GM19452 (cell line): ENCODE measurements around the gene NABP1.

Experiments used
- ATAC-seq: cut with Tn5 transposase; IDR thresholded peaks from one replicate; pipeline ENCODE4 v1.9.1; 2021; ENCODE audit not compliant: unreplicated experiment

The NABP1 gene

DNA sequence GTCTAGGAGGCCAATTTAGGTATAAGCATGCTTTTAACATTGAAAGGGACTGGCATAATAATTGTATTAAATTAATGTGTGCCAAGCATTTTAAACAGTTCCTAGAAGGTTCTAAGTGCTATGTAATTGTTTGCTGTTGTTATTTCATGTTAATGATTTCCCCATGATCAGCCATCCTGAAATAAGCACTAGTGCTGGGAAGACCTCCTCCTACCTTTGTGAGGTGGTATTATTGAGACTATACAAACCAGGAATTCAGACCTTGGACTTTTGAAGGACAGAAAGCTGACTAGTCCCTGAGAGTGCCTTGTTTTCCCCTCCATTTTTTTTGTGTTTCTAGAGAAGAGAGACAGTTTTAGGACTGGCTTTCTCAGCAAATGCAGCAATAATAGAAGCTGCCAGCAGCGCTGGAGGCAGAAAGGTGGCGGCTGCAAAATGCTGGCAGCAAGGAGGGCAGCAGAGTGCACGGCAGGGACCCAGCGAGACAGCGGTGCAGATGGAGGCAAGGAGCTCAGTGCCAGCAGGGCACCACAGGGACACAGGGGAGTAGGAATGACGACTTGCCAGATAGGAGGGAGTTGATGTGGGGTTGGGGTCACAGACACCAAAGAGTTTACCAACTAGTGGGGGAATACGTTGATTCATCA, 25.3 kb downstream of the NABP1 start:
- no peak for ATAC-seq

DNA sequence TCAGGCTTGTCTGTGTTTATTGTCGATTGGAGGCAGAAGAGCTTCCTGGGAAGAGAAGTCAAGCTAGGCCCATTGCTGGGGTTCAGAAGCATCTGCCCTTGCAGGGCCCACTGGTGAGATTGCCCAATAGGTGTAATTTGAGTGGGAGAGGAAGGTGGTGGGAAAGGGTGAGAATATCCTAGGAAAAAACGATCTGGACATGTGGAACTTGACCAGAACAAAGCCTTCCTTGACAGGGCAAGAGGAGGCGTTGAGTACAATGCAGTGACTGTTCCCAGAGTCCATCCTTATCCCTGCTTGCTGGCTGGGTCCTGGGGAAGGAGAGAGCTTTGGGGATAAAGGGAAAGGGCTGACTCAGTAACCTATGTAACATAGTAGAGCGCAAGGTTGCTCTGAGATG, 27.1 kb downstream of the NABP1 start:
- no peak for ATAC-seq

GRCh38 chr2:191705701-191706100, 27.8 kb downstream of the NABP1 start:
- ATAC-seq, result no peak

- no peak for ATAC-seq
Measured at GRCh38 chr2:191706791-191707190, 28.9 kb downstream of the NABP1 start.

DNA sequence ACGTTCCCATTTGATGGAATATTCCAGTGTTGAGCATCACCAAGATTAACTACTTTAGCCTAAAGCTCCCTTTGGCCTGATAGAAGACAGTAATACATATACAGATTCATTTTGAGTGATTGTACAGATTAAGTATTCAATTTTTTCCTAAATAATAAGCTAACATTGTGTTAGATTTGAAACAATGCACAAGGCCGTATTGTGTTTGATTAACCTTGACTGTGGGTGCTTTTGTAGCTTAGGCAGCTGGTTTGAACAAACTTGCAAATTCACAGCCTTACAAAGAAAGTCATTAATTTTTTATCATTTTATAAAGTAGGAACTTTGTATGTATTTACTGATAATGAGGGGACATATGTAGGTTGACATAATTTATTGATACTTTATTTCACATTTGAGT, 29.6 kb downstream of the NABP1 start:
- ATAC-seq, result no peak

DNA sequence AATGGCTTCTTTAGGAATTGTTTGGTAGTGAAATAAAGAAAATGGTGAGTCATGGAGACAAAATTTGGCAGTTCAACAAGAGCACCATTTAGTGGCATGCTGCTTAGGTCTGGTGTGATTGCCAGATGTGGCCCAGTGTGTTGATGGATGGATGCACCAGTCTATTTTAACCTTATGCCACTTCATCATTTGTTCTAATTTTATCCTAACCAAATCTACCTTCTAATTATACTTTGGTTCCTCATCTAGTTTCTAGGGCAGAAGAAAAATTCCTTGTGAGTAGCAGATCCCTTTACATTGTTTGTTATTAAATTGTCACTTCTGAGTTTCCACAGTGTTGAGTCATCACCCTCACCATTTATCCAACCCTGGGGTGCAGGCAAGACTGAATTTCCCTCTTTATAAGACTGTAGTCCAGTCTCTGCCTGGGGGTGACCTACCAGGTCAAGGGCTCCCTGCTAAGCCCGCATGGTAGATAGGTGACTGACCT, 32.5 kb downstream of the NABP1 start:
- no peak for ATAC-seq

GRCh38 chr2:191711621-191712020, 33.7 kb downstream of the NABP1 start:
- ATAC-seq, result no peak

- ATAC-seq, result no peak
Measured at GRCh38 chr2:191713837-191714236, 35.9 kb downstream of the NABP1 start.

- ATAC-seq, result no peak
Measured at GRCh38 chr2:191714925-191715324, 37.0 kb downstream of the NABP1 start.

GRCh38 chr2:191715471-191715870, 37.5 kb downstream of the NABP1 start:
- ATAC-seq, result no peak

- no peak for ATAC-seq
Measured at GRCh38 chr2:191719261-191719660, 41.3 kb downstream of the NABP1 start.

DNA sequence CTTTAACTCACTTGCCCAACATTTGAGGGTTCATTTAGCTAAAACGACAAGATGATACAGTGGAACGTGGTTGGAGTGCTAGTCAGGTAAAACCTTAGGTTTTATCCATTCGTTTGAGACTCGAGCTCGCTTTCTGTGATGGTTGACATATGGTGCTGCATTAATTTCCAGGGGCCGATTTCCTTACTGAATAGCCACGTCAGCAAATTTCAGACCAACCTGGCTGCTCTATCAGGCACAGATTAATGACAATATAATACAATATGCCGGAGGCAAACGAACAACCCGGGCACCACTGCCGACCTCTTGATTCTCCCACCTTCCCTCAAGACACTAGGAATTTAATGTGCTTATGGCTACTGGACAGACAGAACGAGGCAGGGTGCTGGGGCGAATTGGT, 42.0 kb downstream of the NABP1 start:
- no peak for ATAC-seq

- ATAC-seq, result no peak
Measured at GRCh38 chr2:191721331-191721730, 43.4 kb downstream of the NABP1 start.

- no peak for ATAC-seq
Measured at GRCh38 chr2:191724015-191724414, 46.1 kb downstream of the NABP1 start.

- ATAC-seq, result no peak
Measured at GRCh38 chr2:191728750-191729624, 51.1 kb downstream of the NABP1 start.

- ATAC-seq, result no peak
Measured at GRCh38 chr2:191730263-191730662, 52.3 kb downstream of the NABP1 start.
